ENCODE measurements around the gene LONRF2.

Gene LONRF2

DNA sequence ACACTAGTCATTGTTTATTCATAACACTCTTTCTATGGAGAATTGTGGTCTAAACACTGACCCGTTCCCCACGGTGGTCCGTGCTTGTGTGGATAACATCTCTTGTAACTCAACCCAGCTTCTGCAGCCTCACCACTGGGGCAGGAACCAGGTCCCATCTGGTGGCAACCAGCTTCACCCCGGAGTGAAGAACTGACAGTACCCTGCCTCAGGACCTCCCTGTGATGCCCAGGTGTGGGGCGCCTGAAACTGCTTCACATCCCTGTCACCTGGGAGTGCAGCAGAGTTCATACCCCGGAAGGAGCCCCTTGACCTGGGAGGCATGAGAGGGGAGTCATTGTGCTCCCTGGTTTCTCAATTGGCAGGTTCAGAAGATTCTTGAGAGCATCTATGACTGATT is 81.1 kb downstream of the LONRF2 start:
- no peaks in the 10 kb centered on the region for H3K4me1 ChIP-seq (ENCODE audit: control insufficient read depth in 1 of 2, insufficient read depth in 1 of 2, low read depth in 1 of 2, low read length in 1 of 2)
- no peak overlapping the region for H3K4me3 ChIP-seq (ENCODE audit: low read depth in 1 of 2, low read length in 1 of 2)
- H3K36me3 ChIP-seq = no peaks in the 10 kb centered on the region
- TF ChIP-seq, protein P1, sequence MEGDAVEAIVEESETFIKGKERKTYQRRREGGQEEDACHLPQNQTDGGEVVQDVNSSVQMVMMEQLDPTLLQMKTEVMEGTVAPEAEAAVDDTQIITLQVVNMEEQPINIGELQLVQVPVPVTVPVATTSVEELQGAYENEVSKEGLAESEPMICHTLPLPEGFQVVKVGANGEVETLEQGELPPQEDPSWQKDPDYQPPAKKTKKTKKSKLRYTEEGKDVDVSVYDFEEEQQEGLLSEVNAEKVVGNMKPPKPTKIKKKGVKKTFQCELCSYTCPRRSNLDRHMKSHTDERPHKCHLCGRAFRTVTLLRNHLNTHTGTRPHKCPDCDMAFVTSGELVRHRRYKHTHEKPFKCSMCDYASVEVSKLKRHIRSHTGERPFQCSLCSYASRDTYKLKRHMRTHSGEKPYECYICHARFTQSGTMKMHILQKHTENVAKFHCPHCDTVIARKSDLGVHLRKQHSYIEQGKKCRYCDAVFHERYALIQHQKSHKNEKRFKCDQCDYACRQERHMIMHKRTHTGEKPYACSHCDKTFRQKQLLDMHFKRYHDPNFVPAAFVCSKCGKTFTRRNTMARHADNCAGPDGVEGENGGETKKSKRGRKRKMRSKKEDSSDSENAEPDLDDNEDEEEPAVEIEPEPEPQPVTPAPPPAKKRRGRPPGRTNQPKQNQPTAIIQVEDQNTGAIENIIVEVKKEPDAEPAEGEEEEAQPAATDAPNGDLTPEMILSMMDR (IDR thresholded peaks at IDR 0.05) = no peak
- H3K27me3 ChIP-seq = no peaks in the 10 kb centered on the region
- no peaks in the 10 kb centered on the region for H3K9me3 ChIP-seq
- no peak overlapping the region for H3K27ac ChIP-seq

DNA sequence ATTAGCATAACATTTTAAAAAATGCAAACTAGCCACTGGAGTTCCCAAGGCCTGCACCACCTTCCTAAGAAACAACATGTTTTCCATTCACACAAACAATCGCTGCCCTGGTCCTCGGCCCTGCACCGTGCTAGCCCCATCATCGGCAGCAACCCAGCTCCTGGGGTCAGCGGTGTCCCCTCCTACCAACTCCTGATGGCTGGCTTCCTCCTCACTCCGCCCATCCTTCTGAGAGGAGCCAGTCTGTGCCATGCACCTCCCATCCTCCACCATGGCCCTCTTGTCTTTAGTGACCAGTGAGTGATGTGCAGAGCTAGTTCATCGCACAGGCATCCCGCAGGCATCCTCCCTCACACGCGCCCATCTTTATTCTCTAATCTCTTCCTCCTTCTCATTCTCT is 81.9 kb downstream of the LONRF2 start:
- H3K36me3 ChIP-seq = no peaks in the 10 kb centered on the region
- H3K4me1 ChIP-seq (ENCODE audit: control insufficient read depth in 1 of 2, insufficient read depth in 1 of 2, low read depth in 1 of 2, low read length in 1 of 2) = no peaks in the 10 kb centered on the region
- H3K27ac ChIP-seq = no peak overlapping the region
- no peak overlapping the region for H3K4me3 ChIP-seq (ENCODE audit: low read depth in 1 of 2, low read length in 1 of 2)
- TF ChIP-seq, protein P1 (IDR thresholded peaks at IDR 0.05) = no peak
- no peaks in the 10 kb centered on the region for H3K27me3 ChIP-seq
- H3K9me3 ChIP-seq = no peaks in the 10 kb centered on the region

DNA sequence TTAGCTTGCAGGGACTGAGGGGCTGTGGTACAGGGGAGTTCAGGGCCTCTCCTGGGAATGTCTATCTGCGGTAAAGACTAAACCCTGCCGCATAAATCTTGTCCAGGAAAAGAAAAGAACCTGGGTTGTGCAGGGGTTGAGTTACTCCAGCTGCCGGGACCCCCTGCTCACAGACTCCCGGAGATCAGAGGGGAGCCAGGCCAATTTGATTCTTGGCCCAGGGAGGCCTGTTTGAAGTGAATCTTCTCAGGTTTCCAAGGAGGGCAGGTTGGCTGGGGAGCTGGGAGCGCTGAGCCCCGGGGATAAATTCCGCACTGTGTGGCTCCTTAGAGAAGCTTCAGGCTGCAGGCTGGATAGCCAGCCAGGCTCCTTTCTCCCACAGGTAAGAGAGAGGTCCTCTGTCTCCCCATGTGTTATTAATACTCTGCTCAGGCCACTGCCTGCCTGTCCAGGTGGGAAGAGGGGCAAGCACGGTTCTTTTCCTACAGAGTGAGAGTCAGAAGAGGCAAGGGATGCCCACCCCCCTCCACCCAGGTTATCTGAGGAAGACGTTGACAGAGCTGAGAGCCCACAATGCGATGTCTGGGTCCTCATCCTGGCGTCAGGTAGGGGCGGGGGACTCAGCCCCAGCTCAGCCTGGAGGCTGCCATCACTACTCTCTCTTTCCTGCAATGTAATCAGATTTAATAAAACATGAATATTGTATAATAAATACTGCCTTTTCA is 82.7 kb downstream of the LONRF2 start:
- Histone ChIP-seq H3K4me3 (ENCODE audit: low read depth in 1 of 2, low read length in 1 of 2) (no peak overlapping the region), H3K9me3 (no peaks in the 10 kb centered on the region), H3K27me3 (no peaks in the 10 kb centered on the region), H3K27ac (no peak overlapping the region), H3K4me1 (ENCODE audit: control insufficient read depth in 1 of 2, insufficient read depth in 1 of 2, low read depth in 1 of 2, low read length in 1 of 2) (peaks cover 3 to 6% of the 10 kb centered on the region in 2 experiments), H3K36me3 (no peaks in the 10 kb centered on the region)
- TF ChIP-seq, protein P1 (IDR thresholded peaks at IDR 0.05) = no peak

DNA sequence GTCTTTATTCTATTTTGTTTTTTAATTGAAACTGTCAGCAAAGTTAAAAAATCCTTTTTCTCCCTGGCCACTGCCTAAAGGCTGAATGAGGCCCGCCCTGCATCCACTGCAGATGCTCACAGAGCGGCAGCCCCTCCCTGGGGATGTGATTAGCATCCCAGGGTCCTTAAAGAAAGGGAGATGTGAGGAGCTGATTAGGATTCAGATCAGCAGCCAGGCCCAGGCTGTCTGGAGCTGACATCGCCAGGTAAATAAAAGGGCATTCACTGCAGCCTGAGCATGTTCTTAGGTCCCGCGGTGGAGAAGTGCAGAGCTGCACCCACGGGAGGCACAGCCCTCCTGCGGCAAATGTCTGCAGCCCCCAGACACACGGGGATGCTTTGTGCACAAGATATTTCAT is 83.8 kb downstream of the LONRF2 start:
- TF ChIP-seq, protein P1 (IDR thresholded peaks at IDR 0.05) = no peak
- Histone ChIP-seq H3K27ac (no peak overlapping the region), H3K27me3 (no peaks in the 10 kb centered on the region), H3K4me1 (ENCODE audit: control insufficient read depth in 1 of 2, insufficient read depth in 1 of 2, low read depth in 1 of 2, low read length in 1 of 2) (peaks cover 3 to 6% of the 10 kb centered on the region in 2 experiments), H3K36me3 (no peaks in the 10 kb centered on the region), H3K4me3 (ENCODE audit: low read depth in 1 of 2, low read length in 1 of 2) (no peak overlapping the region), H3K9me3 (no peaks in the 10 kb centered on the region)

DNA sequence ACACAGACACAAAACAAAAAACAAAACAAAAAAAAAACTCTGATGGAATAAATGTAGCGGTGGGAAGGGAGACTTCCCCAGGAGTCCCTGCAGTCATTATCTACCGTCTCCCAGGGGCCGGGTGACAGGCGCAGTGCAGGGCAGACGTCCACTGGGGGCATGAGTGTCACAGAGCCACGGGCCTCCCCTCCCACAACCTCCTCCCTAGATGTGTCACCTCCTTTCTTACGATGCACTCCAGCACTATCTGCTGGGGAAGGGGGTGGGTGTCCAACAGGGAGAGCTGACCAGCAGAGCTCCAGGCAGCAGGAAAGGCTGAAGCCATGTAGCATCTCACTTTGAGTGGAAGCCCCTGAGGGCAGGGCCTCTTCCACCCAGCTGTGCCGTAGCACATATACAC is 84.5 kb downstream of the LONRF2 start:
- no peaks in the 10 kb centered on the region for H3K9me3 ChIP-seq
- no peaks in the 10 kb centered on the region for H3K36me3 ChIP-seq
- H3K27ac ChIP-seq = no peak overlapping the region
- TF ChIP-seq, protein P1 (IDR thresholded peaks at IDR 0.05) = no peak
- peaks cover 3 to 6% of the 10 kb centered on the region in 2 experiments for H3K4me1 ChIP-seq (ENCODE audit: control insufficient read depth in 1 of 2, insufficient read depth in 1 of 2, low read depth in 1 of 2, low read length in 1 of 2)
- H3K27me3 ChIP-seq = no peaks in the 10 kb centered on the region
- H3K4me3 ChIP-seq (ENCODE audit: low read depth in 1 of 2, low read length in 1 of 2) = no peak overlapping the region

Measured in neutrophil (primary cell).